GM18508 (cell line): ENCODE results near the gene SLTM.
"Not testable (repeated sequence)": the region's sequence is repeated elsewhere in the genome, so short reads cannot be mapped to it uniquely, and the experiment has no call there.

ENCODE experiments used
- ATAC-seq: cut with Tn5 transposase; IDR thresholded peaks from one replicate; pipeline ENCODE4 v1.9.1; 2021; ENCODE audit warnings: moderate number of reproducible peaks; ENCODE audit not compliant: insufficient read depth, unreplicated experiment

The SLTM gene

GRCh38 chr15:58933281-58934113 is at the start of gene SLTM:
TSS of gene SLTM (minus strand) at chr15:58933679. CDS start at chr15:58933565, 114 bp downstream.
- ATAC-seq = peak; percentile 58

- ATAC-seq = no peak
Measured at GRCh38 chr15:58983261-58983660, 49.8 kb upstream of the SLTM start.

GRCh38 chr15:58981808-58982475 is 48.5 kb upstream of the SLTM start:
- no peak for ATAC-seq

GRCh38 chr15:58980351-58980939 is 47.0 kb upstream of the SLTM start:
- ATAC-seq = no peak

GRCh38 chr15:58977887-58978286 is 44.4 kb upstream of the SLTM start:
- no peak for ATAC-seq

- ATAC-seq = no peak
Measured at GRCh38 chr15:58967479-58967878, 34.0 kb upstream of the SLTM start.

DNA sequence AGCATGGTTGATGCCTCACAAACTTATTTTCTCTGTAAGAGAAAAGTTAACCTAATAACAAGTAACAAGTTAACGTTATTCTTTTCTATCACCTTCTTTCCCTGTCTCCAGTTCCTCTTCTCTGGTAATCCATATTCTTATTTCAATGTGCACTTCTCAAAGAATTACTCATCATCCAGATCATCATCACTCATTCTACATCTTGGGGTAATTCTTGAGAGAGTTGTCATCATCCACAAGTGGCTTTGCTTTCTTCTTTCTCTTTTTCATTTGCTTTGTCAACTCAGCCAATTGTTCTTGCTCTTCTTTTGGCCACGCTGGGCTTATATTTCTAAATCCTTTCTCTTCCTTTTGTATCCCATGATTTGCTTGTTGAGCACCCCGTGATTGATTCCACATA is 33.2 kb upstream of the SLTM start:
- ATAC-seq = no peak

DNA sequence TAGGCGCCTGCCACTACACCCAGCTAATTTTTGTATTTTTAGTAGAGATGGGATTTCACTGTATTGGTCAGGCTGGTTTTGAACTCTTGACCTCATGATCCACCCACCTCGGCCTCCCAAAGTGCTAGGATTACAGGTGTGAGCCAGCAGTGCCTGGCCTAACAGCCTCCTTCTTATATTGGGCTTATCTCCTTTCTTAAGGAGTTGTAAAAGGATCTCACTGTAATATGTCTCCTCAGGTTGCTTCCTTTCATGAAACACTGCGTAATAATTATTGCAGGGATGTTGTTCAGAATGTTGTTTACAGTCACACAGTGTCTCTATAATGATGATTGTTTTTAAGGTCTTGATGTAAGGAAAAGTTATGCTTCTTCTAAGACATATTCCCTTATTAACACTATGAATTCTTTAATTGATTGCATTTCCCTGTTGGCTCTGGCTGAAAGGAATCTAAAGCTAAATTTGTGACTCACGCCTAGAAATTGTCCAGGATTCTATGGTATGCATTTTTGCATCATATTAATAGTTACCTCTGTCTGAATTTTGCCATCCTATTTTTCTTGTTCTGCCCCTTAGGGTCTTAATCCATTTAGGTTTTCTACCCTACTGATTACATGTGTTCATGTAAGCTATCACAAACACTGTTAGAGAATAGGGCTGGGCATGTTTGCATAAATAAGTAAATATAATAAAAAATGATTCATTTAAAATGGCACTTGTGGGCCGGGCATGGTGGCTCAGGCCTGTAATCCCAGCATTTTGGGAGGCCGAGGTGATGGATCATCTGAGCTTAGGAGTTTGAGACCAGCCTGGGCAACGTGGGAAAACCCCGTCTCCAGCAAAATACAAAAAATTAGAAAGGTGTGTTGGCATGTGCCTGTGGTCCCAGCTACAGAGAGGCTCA is 29.4 kb upstream of the SLTM start:
- no peak for ATAC-seq

DNA sequence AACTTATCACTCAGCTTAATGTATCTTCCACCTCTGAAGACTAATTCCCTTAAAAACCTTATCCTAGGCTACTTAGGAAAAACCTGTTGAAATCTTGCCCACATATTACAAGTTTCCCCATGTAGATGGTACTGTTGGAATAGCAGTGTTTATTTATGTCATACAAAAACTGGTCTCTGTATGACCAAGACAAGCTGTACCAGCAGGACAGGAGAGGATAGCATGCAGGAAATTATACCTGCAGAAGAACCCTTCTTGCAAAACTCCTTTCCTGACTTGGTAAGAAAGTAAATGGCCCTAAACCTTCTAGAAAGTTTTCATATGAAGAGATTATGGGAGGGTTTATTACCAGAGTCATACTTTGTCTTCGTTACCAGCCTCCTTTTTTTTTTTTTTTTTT is 28.7 kb upstream of the SLTM start:
- no peak for ATAC-seq

DNA sequence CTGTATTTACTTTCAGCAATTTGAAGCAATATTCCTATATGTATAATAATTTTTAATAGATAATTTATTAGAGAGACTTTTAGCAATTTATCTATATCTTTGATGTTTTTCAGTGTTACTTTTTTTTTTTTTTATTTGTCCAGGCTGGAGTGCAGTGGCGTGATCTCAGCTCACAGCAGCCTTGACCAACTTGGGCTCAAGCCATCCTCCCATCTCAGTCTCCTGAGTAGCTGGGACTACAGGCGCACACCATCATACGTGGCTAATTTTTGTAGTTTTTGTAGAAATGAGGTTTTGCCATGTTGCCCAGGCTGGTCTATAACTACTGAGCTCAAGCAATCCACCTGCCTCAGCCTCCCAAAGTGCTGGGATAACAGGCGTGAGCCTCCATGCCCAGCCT is 25.3 kb upstream of the SLTM start:
- ATAC-seq = no peak

DNA sequence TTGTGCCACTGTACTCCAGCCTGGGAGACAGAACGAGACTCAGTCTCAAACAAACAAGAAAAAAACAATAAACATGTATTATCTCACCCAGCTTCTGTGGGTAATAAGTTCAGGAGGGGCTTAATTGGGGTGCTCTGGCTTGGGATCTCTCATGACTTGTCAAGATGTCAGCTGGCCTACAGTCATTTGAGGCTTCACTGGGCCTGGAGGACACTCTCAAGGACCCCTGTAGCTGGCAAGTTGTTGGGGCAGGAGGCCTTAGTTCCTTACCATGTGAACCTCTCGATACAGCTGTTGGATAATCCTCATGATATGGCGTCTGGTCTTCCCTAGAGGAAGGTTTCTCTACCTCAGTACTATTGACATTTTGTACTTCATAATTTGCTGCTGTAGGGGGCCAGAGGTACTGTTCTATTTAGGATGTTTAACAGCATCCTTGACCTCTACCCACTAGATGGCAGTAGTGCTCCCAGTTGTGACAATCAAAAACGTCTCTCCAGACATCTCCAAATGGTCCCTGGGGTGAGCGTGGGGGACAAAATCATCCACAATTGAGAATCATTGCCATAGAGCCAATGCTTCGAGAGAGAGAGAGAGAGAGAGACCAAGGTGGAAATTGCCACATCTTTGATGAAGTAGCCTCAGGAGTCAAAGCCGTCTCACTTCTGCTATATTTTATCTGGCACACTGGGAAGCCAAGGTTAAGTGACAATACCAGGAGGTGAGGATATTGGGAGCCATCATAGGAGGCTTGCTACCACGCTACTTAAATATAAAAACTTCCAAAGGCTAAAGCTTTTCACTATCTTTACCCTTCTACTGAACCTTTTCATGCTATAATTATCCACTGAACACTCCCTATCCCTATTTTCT is 23.9 kb upstream of the SLTM start:
- ATAC-seq = no peak

DNA sequence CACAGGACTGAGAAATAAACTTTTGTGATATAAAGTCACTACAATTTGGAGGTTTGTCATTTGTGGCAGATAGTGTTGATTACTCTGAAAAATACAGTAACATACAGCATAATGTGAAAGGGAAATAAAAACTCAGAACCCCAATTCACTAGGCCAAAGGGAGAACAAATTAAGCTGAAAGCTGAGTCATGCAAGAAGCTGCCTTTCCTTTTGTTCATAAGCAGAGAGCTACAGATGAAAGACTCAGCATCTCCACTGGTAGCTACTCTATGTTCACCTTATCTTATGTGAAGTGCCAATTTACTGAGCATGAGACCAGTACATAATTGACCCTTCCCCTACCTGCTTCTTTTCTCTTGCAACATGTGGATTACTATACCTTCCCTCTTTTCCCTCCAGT is 19.3 kb upstream of the SLTM start:
- no peak for ATAC-seq

GRCh38 chr15:58951388-58952007 is 18.0 kb upstream of the SLTM start:
- no peak for ATAC-seq

DNA sequence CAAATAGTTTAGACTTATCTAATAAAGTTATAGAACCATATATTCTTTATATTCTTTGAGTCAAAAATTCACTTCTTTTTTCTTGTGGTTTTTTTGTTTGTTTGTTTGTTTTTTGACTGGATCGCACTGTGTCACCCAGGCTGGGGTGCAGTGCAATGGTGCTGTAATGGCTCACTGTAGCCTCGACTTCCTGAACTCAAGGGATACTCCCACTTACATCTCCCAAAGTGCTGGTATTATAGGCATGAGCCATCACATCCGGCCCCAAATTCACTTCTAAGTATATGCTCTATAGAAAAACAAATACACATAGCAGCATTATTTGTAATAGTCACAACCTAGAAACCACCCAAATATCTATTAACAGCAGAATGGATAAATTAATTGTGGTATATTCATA is 13.7 kb upstream of the SLTM start:
- ATAC-seq = no peak

- not testable (repeated sequence) for ATAC-seq
Measured at GRCh38 chr15:58934974-58935373, 1.5 kb upstream of the SLTM start.

DNA sequence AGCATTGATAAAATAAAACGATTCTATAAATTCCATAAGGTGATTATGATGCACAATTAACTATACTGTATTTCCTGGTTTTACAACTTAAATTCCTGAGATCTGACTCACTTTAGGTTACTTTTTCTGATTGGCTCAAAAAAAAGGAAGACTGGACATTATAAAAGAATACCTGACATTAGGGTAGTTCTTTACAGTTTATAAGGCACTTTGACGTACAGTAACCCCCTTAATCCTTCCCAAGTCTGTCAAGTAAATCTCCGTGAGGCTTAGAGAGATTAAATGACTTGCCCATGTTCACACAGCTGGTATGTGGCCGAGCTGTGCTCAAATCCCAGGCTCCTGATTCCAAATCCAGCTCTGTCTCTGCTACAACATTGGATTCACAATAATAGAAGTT is 1.0 kb upstream of the SLTM start:
- ATAC-seq = no peak

DNA sequence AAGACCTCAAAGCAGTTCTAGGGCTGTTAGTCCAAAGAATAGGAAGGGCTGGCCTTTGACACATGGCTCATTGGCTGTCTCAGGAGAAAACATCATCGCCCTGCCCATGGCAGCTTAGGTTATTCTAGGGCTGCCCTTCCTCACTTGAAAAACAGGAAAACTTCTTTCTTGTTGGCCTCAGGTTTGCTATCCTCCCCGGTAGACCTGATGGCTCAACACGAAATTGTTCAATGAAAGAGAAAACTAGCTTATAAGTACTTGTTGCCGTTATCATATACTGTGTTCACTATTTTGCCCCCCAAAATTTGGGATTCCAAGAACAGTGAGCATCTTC is 602 bp upstream of the SLTM start:
- ATAC-seq = no peak

DNA sequence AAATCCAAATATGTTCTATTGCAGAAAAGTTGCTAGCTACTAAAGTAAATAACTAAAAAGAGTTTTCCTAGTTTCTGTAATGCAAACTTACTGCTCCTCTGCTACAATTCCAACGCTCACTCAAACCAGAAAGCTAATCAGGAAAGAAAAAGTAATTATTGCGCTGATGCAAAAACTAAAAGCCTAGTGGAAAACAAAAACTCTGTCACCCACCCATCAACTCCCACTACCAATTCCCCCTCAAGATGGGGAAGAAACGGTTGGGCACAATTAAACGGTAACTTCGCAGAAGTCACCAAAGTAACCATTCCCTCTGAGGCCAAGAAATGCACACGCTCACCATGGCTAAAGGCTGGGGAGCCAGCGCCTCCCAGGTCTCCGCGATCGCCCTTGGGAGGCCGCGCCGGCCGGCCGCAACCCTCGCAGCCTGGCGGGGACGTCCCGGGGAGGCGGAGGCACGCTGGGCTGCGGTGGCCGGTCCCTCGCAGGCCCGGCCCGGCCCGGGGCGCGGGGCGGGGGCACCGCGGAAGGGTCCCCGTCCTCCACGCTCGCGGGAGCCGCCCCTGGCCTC is 684 bp downstream of the SLTM start:
- no peak for ATAC-seq
